Keratinocyte (primary cell): ENCODE measurements around the gene FAM43B. TPM values are rescaled to one million over a fixed set of nuclear protein-coding genes. Genes with fewer than 3 reads are reported as not detected.
A peak's percentile ranks its signal among the peaks of the same experiment; 100 is the strongest.

ENCODE experiments used
- DNase-seq: peaks from one replicate; pipeline ENCODE4 v3.0.0-alpha.2; 2011; ENCODE audit warnings: low read depth, missing footprints, low spot score
- FAIRE-seq: peaks from 2 replicates; lab custom pipeline; 2011; peaks lifted over from hg19 to GRCh38; lab: Jason Lieb, UNC
- H2AFZ ChIP-seq: 2 replicates; pipeline ENCODE4 v1.6.0; 2012; ENCODE audit warnings: low read length, control low read depth, inconsistent platforms; ENCODE audit not compliant: control insufficient read depth
- H3K27ac ChIP-seq: 2 replicates; pipeline ENCODE4 v1.5.1; 2011; ENCODE audit warnings: low read length; ENCODE audit not compliant: control insufficient read depth, insufficient read depth
- H3K27me3 ChIP-seq: 3 replicates; pipeline ENCODE4 v1.6.0; 2011; ENCODE audit warnings: low read length; ENCODE audit not compliant: control insufficient read depth, insufficient read depth; ENCODE audit errors: extremely low read depth
- H3K36me3 ChIP-seq, 2 experiments: 2 replicates in 1 of 2; 3 replicates in 1 of 2; pipeline ENCODE4 v1.5.1; 2011; ENCODE audit warnings: low read length in 2 of 2, mild to moderate bottlenecking in 1 of 2; ENCODE audit not compliant: control insufficient read depth in 2 of 2, insufficient read depth in 2 of 2; ENCODE audit errors: extremely low read depth in 1 of 2
- H3K4me1 ChIP-seq: 3 replicates; pipeline ENCODE4 v1.5.1; 2011; ENCODE audit warnings: low read length; ENCODE audit not compliant: control insufficient read depth, insufficient read depth; ENCODE audit errors: extremely low read depth
- H3K4me2 ChIP-seq: 3 replicates; pipeline ENCODE4 v1.6.0; 2011; ENCODE audit warnings: low read depth, low read length; ENCODE audit not compliant: control insufficient read depth, insufficient read depth; ENCODE audit errors: extremely low read depth
- H3K4me3 ChIP-seq, 3 experiments: fragments of 200-600 bp in 1 of 3; sonication (generic) in 1 of 3; 2 replicates in 2 of 3; 3 replicates in 1 of 3; pipeline ENCODE4 v1.5.1; 2011 to 2016; ENCODE audit warnings: low read length in 3 of 3, mild to moderate bottlenecking in 3 of 3, control low read depth in 2 of 3, inconsistent platforms in 1 of 3, low read depth in 1 of 3, mixed read lengths in 1 of 3, mixed run types in 1 of 3, moderate library complexity in 1 of 3; ENCODE audit not compliant: control insufficient read depth in 2 of 3, insufficient read depth in 2 of 3; ENCODE audit errors: extremely low read depth in 1 of 3
- H3K79me2 ChIP-seq: 2 replicates; pipeline ENCODE4 v1.6.0; 2012; ENCODE audit warnings: low read length; ENCODE audit not compliant: control insufficient read depth, insufficient read depth
- H3K9ac ChIP-seq: 3 replicates; pipeline ENCODE4 v1.6.0; 2011; ENCODE audit warnings: low read length; ENCODE audit not compliant: control insufficient read depth, insufficient read depth; ENCODE audit errors: extremely low read depth
- H3K9me1 ChIP-seq: 3 replicates; pipeline ENCODE4 v1.6.0; 2011; ENCODE audit warnings: low read length; ENCODE audit not compliant: control insufficient read depth, insufficient read depth; ENCODE audit errors: extremely low read depth
- H3K9me3 ChIP-seq: 2 replicates; pipeline ENCODE4 v1.5.1; 2012; ENCODE audit warnings: low read depth, low read length; ENCODE audit not compliant: control insufficient read depth
- H4K20me1 ChIP-seq: 3 replicates; pipeline ENCODE4 v1.6.0; 2011; ENCODE audit warnings: low read length; ENCODE audit not compliant: control insufficient read depth, insufficient read depth; ENCODE audit errors: extremely low read depth
- CTCF ChIP-seq, 3 experiments: IDR thresholded peaks in 1 of 3; conservative IDR thresholded peaks in 1 of 3; optimal IDR thresholded peaks in 1 of 3; 2 replicates in 2 of 3; 3 replicates in 1 of 3; pipeline versions ENCODE3 to v1.5.1; 2011; ENCODE audit warnings: low read length in 3 of 3, mild to moderate bottlenecking in 3 of 3, moderate library complexity in 2 of 3, control low read depth in 1 of 3, inconsistent platforms in 1 of 3; ENCODE audit not compliant: insufficient read depth in 2 of 3; ENCODE audit errors: extremely low read depth in 1 of 3
- EZH2 ChIP-seq: IDR thresholded peaks from one replicate; pipeline ENCODE4 v1.6.1; 2012; ENCODE audit warnings: inconsistent platforms, mild to moderate bottlenecking, low read length, moderate library complexity
- dilution Hi-C: fragments of 300-500 bp; cut with MboI; formaldehyde crosslinking; loops from one replicate; pipeline ENCODE4 v1.7.0; 2020; ENCODE audit warnings: low sequenced_read_pairs; ENCODE audit not compliant: extremely low pct_ligation_motif_present
- polyA plus RNA-seq, 5 experiments: library from polyadenylated mRNA; depleted of rRNA in 3 of 5; stranded (reverse) in 3 of 5; stranded (forward) in 1 of 5; unstranded in 1 of 5; fragments of >200 nt; gene quantifications; 1 replicate in 1 of 5; 2 replicates in 3 of 5; 3 replicates in 1 of 5; pipeline versions ENCODE4 v1.2.1 to v1.2.3, GENCODE V29; 2011 to 2012; ENCODE audit warnings: missing spikeins in 2 of 5, low read depth in 1 of 5, low replicate concordance in 1 of 5

The FAM43B gene
- polyA plus RNA-seq, 1 donor (not counting 4 experiments of a cell fraction or from before 2014, with no cell fraction given), result not detected

GRCh38 chr1:20586953-20587660 is 34.7 kb downstream of the FAM43B start:
- no peak overlapping the region for H2AFZ ChIP-seq

DNA sequence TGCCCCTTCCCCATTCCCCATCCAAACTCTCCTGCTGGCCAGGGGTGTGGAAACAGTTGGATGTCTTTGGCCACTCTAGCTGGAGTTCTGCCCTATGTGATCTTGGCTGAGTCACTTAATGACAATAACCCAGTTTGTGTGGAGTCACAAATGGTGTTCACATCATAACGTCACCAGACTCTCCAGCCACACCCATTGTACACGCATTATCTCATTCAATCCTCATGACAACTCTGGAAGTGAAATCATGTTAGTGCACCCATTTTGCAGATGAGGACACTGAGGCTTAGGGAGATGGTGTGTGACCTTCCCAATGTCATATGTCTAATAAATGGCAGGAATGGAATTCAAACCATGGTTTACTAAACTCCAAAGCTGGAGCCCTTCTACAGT is 35.3 kb downstream of the FAM43B start:
- H3K27ac ChIP-seq, result no peak overlapping the region
- no peaks in the 10 kb centered on the region for H4K20me1 ChIP-seq
- H3K4me3 ChIP-seq, result no peak overlapping the region
- H3K9me3 ChIP-seq, result no peaks in the 10 kb centered on the region
- no peak overlapping the region for H3K4me2 ChIP-seq
- no peaks in the 10 kb centered on the region for H3K9me1 ChIP-seq
- H3K27me3 ChIP-seq, result no peaks in the 10 kb centered on the region
- TF ChIP-seq EZH2, result no peak
- no peak for TF ChIP-seq CTCF (optimal IDR thresholded peaks at IDR 0.05 in 1 of 3, IDR thresholded peaks at IDR 0.05 in 1 of 3, conservative IDR thresholded peaks at IDR 0.05 in 1 of 3; ENCODE audit: extremely low read depth in 1 of 3, insufficient read depth in 2 of 3, low read length in 3 of 3)
- no peak for FAIRE-seq
- no peak overlapping the region for H2AFZ ChIP-seq
- H3K4me1 ChIP-seq, result peaks cover 16% of the 10 kb centered on the region
- dilution Hi-C loops, result no loop called here
- H3K36me3 ChIP-seq, result peaks cover 0 to 2% of the 10 kb centered on the region in 2 experiments
- H3K9ac ChIP-seq, result no peak overlapping the region
- no peak for DNase-seq
- H3K79me2 ChIP-seq, result peaks cover 29% of the 10 kb centered on the region

More at GRCh38 chr1:20586953-20587660, 34.7 kb downstream of the FAM43B start:
- Histone ChIP-seq H3K9ac (no peak overlapping the region), H3K9me3 (no peaks in the 10 kb centered on the region), H3K36me3 (peaks cover 0 to 2% of the 10 kb centered on the region in 2 experiments), H3K4me2 (no peak overlapping the region), H3K79me2 (peaks cover 24% of the 10 kb centered on the region), H3K27ac (no peak overlapping the region), H3K9me1 (no peaks in the 10 kb centered on the region), H3K27me3 (no peaks in the 10 kb centered on the region), H3K4me3 (no peak overlapping the region), H3K4me1 (peaks cover 16% of the 10 kb centered on the region), H4K20me1 (no peaks in the 10 kb centered on the region)
- TF ChIP-seq CTCF (optimal IDR thresholded peaks at IDR 0.05 in 1 of 3, IDR thresholded peaks at IDR 0.05 in 1 of 3, conservative IDR thresholded peaks at IDR 0.05 in 1 of 3; ENCODE audit: extremely low read depth in 1 of 3, insufficient read depth in 2 of 3, low read length in 3 of 3) (peak in 1 of 3 experiments; percentile 8), EZH2 (no peak)
- no peak for DNase-seq
- dilution Hi-C loops, result no loop called here
- no peak for FAIRE-seq
